ENCODE measurements around the gene UGP2. TPM values are rescaled to one million over a fixed set of nuclear protein-coding genes. Genes with fewer than 3 reads are reported as not detected.

The UGP2 gene
- polyA plus RNA-seq, 4 donors = 73.8 to 156 (median 112) TPM

- Histone ChIP-seq H3K9me3 (ENCODE audit: control insufficient read depth in 2 of 2, insufficient read depth in 1 of 2, low read depth in 1 of 2, low read length in 1 of 2) (no peaks in the 10 kb centered on the region), H3K27ac (ENCODE audit: low read depth in 1 of 3, low read length in 2 of 3) (no peak overlapping the region), H3K4me3 (ENCODE audit: low read depth in 1 of 3, low read length in 3 of 3) (no peak overlapping the region), H3K4me1 (ENCODE audit: control insufficient read depth in 3 of 3, insufficient read depth in 2 of 3, low read depth in 1 of 3, low read length in 2 of 3) (no peaks in the 10 kb centered on the region), H3K27me3 (ENCODE audit: control insufficient read depth in 3 of 3, insufficient read depth in 3 of 3, low read length in 3 of 3) (no peaks in the 10 kb centered on the region), H3K36me3 (ENCODE audit: control insufficient read depth in 3 of 3, insufficient read depth in 2 of 3, low read depth in 1 of 3, low read length in 3 of 3) (peaks cover 9 to 25% (median 16%) of the 10 kb centered on the region in 3 donors)
- WGBS, 3 donors = 84 to 91% (median 85%) methylated on average over 3 of the region's 3 CpGs
- FAIRE-seq = no peak
- no peak for DNase-seq
Observed at GRCh38 chr2:63882395-63883105, 40.9 kb downstream of the UGP2 start.

GRCh38 chr2:63886445-63886844 lies 44.7 kb downstream of the UGP2 start:
- 95 to 100% (median 98%) methylated on average over 2 of the region's 2 CpGs for WGBS, 3 donors
- FAIRE-seq (no peak), DNase-seq (no peak)
- H3K27ac ChIP-seq (ENCODE audit: low read depth in 1 of 3, low read length in 2 of 3) = no peak overlapping the region
- peaks cover 11 to 29% (median 22%) of the 10 kb centered on the region in 3 donors for H3K36me3 ChIP-seq (ENCODE audit: control insufficient read depth in 3 of 3, insufficient read depth in 2 of 3, low read depth in 1 of 3, low read length in 3 of 3)
- H3K4me3 ChIP-seq (ENCODE audit: low read depth in 1 of 3, low read length in 3 of 3) = no peak overlapping the region
- H3K4me1 ChIP-seq (ENCODE audit: control insufficient read depth in 3 of 3, insufficient read depth in 2 of 3, low read depth in 1 of 3, low read length in 2 of 3) = no peaks in the 10 kb centered on the region
- H3K9me3 ChIP-seq (ENCODE audit: control insufficient read depth in 2 of 2, insufficient read depth in 1 of 2, low read depth in 1 of 2, low read length in 1 of 2) = no peaks in the 10 kb centered on the region
- no peaks in the 10 kb centered on the region for H3K27me3 ChIP-seq (ENCODE audit: control insufficient read depth in 3 of 3, insufficient read depth in 3 of 3, low read length in 3 of 3)

- H3K36me3 ChIP-seq (ENCODE audit: control insufficient read depth in 3 of 3, insufficient read depth in 2 of 3, low read depth in 1 of 3, low read length in 3 of 3) = peaks cover 9 to 23% (median 22%) of the 10 kb centered on the region in 3 donors
- no peaks in the 10 kb centered on the region for H3K4me1 ChIP-seq (ENCODE audit: control insufficient read depth in 3 of 3, insufficient read depth in 2 of 3, low read depth in 1 of 3, low read length in 2 of 3)
- H3K27me3 ChIP-seq (ENCODE audit: control insufficient read depth in 3 of 3, insufficient read depth in 3 of 3, low read length in 3 of 3) = no peaks in the 10 kb centered on the region
- no peak for DNase-seq
- no peak overlapping the region for H3K27ac ChIP-seq (ENCODE audit: low read depth in 1 of 3, low read length in 2 of 3)
- no peak for FAIRE-seq
- no peaks in the 10 kb centered on the region for H3K9me3 ChIP-seq (ENCODE audit: control insufficient read depth in 2 of 2, insufficient read depth in 1 of 2, low read depth in 1 of 2, low read length in 1 of 2)
- 92 to 94% (median 93%) methylated on average over 2 of the region's 2 CpGs for WGBS, 3 donors
- no peak overlapping the region for H3K4me3 ChIP-seq (ENCODE audit: low read depth in 1 of 3, low read length in 3 of 3)
Observed at GRCh38 chr2:63888053-63888452, 46.4 kb downstream of the UGP2 start.

- FAIRE-seq (no peak), DNase-seq (peak; percentile 54 to 63)
- Histone ChIP-seq H3K9me3 (ENCODE audit: control insufficient read depth in 2 of 2, insufficient read depth in 1 of 2, low read depth in 1 of 2, low read length in 1 of 2) (no peaks in the 10 kb centered on the region), H3K27me3 (ENCODE audit: control insufficient read depth in 3 of 3, insufficient read depth in 3 of 3, low read length in 3 of 3) (no peaks in the 10 kb centered on the region), H3K4me3 (ENCODE audit: low read depth in 1 of 3, low read length in 3 of 3) (no peak overlapping the region), H3K4me1 (ENCODE audit: control insufficient read depth in 3 of 3, insufficient read depth in 2 of 3, low read depth in 1 of 3, low read length in 2 of 3) (no peaks in the 10 kb centered on the region), H3K36me3 (ENCODE audit: control insufficient read depth in 3 of 3, insufficient read depth in 2 of 3, low read depth in 1 of 3, low read length in 3 of 3) (peaks cover 6 to 21% (median 18%) of the 10 kb centered on the region in 3 donors), H3K27ac (ENCODE audit: low read depth in 1 of 3, low read length in 2 of 3) (no peak overlapping the region)
- WGBS, 3 donors = 90 to 94% (median 92%) methylated on average over 6 of the region's 6 CpGs
Observed at GRCh38 chr2:63888490-63889402, 47.0 kb downstream of the UGP2 start.

GRCh38 chr2:63890678-63891077 lies 49.0 kb downstream of the UGP2 start:
- Histone ChIP-seq H3K9me3 (ENCODE audit: control insufficient read depth in 2 of 2, insufficient read depth in 1 of 2, low read depth in 1 of 2, low read length in 1 of 2) (no peaks in the 10 kb centered on the region), H3K27me3 (ENCODE audit: control insufficient read depth in 3 of 3, insufficient read depth in 3 of 3, low read length in 3 of 3) (no peaks in the 10 kb centered on the region), H3K4me1 (ENCODE audit: control insufficient read depth in 3 of 3, insufficient read depth in 2 of 3, low read depth in 1 of 3, low read length in 2 of 3) (no peaks in the 10 kb centered on the region), H3K36me3 (ENCODE audit: control insufficient read depth in 3 of 3, insufficient read depth in 2 of 3, low read depth in 1 of 3, low read length in 3 of 3) (peaks cover 6 to 19% (median 18%) of the 10 kb centered on the region in 3 donors), H3K27ac (ENCODE audit: low read depth in 1 of 3, low read length in 2 of 3) (no peak overlapping the region), H3K4me3 (ENCODE audit: low read depth in 1 of 3, low read length in 3 of 3) (no peak overlapping the region)
- WGBS, 3 donors = 91 to 95% (median 92%) methylated on average over 2 of the region's 2 CpGs
- FAIRE-seq (no peak), DNase-seq (no peak)

- Histone ChIP-seq H3K36me3 (ENCODE audit: control insufficient read depth in 3 of 3, insufficient read depth in 2 of 3, low read depth in 1 of 3, low read length in 3 of 3) (peaks cover 2 to 16% (median 14%) of the 10 kb centered on the region in 3 donors), H3K27ac (ENCODE audit: low read depth in 1 of 3, low read length in 2 of 3) (no peak overlapping the region), H3K27me3 (ENCODE audit: control insufficient read depth in 3 of 3, insufficient read depth in 3 of 3, low read length in 3 of 3) (no peaks in the 10 kb centered on the region), H3K9me3 (ENCODE audit: control insufficient read depth in 2 of 2, insufficient read depth in 1 of 2, low read depth in 1 of 2, low read length in 1 of 2) (no peaks in the 10 kb centered on the region), H3K4me3 (ENCODE audit: low read depth in 1 of 3, low read length in 3 of 3) (no peak overlapping the region), H3K4me1 (ENCODE audit: control insufficient read depth in 3 of 3, insufficient read depth in 2 of 3, low read depth in 1 of 3, low read length in 2 of 3) (no peaks in the 10 kb centered on the region)
- WGBS, 3 donors = 86 to 97% (median 89%) methylated on average over 1 of the region's 1 CpG
- no peak for DNase-seq
- no peak for FAIRE-seq
Observed at GRCh38 chr2:63891488-63892030, 49.9 kb downstream of the UGP2 start.

GRCh38 chr2:63893163-63893562 lies 51.5 kb downstream of the UGP2 start:
- DNase-seq = no peak
- 75 to 93% (median 81%) methylated on average over 2 of the region's 2 CpGs for WGBS, 3 donors
- peaks cover 2 to 12% (median 5%) of the 10 kb centered on the region in 3 donors for H3K36me3 ChIP-seq (ENCODE audit: control insufficient read depth in 3 of 3, insufficient read depth in 2 of 3, low read depth in 1 of 3, low read length in 3 of 3)

GRCh38 chr2:63894167-63894566 lies 52.5 kb downstream of the UGP2 start:
- DNase-seq = no peak
- Histone ChIP-seq H3K27ac (ENCODE audit: low read depth in 1 of 3, low read length in 2 of 3) (no peak overlapping the region), H3K9me3 (ENCODE audit: control insufficient read depth in 2 of 2, insufficient read depth in 1 of 2, low read depth in 1 of 2, low read length in 1 of 2) (no peaks in the 10 kb centered on the region), H3K27me3 (ENCODE audit: control insufficient read depth in 3 of 3, insufficient read depth in 3 of 3, low read length in 3 of 3) (no peaks in the 10 kb centered on the region), H3K4me3 (ENCODE audit: low read depth in 1 of 3, low read length in 3 of 3) (no peak overlapping the region), H3K4me1 (ENCODE audit: control insufficient read depth in 3 of 3, insufficient read depth in 2 of 3, low read depth in 1 of 3, low read length in 2 of 3) (no peaks in the 10 kb centered on the region), H3K36me3 (ENCODE audit: control insufficient read depth in 3 of 3, insufficient read depth in 2 of 3, low read depth in 1 of 3, low read length in 3 of 3) (peaks cover 2 to 7% (median 7%) of the 10 kb centered on the region in 3 donors)
- no peak for FAIRE-seq
- 92 to 100% (median 96%) methylated on average over 1 of the region's 1 CpG for WGBS, 3 donors

More at GRCh38 chr2:63893163-63893562, 51.5 kb downstream of the UGP2 start:
- H3K4me1 ChIP-seq (ENCODE audit: control insufficient read depth in 3 of 3, insufficient read depth in 2 of 3, low read depth in 1 of 3, low read length in 2 of 3) = no peaks in the 10 kb centered on the region
- no peaks in the 10 kb centered on the region for H3K9me3 ChIP-seq (ENCODE audit: control insufficient read depth in 2 of 2, insufficient read depth in 1 of 2, low read depth in 1 of 2, low read length in 1 of 2)
- no peaks in the 10 kb centered on the region for H3K27me3 ChIP-seq (ENCODE audit: control insufficient read depth in 3 of 3, insufficient read depth in 3 of 3, low read length in 3 of 3)
- no peak overlapping the region for H3K4me3 ChIP-seq (ENCODE audit: low read depth in 1 of 3, low read length in 3 of 3)
- no peak overlapping the region for H3K27ac ChIP-seq (ENCODE audit: low read depth in 1 of 3, low read length in 2 of 3)
- FAIRE-seq = no peak
